Natural killer cell (primary cell): ENCODE measurements around the gene FIGNL2. TPM values are rescaled to one million over a fixed set of nuclear protein-coding genes. Genes with fewer than 3 reads are reported as not detected.

Experiments
- ATAC-seq, 3 donors: fragments of 150-1000 bp in 2 of 3; fragments of 200-7000 bp in 1 of 3; cut with Tn5 transposase; 1 replicate in 1 of 3; 2 replicates in 2 of 3; pipeline ENCODE4 v1.10.0; 2021; ENCODE audit warnings: mild to moderate bottlenecking in 2 of 3, moderate library complexity in 2 of 3
- DNase-seq, 2 donors: peaks; one replicate each; pipeline versions ENCODE4 v3.0.0 to v3.0.0-alpha.2; 2013 to 2021; ENCODE audit warnings: mixed read lengths in 1 of 2
- H3K27ac ChIP-seq: one replicate; pipeline ENCODE4 v1.5.1; 2013; ENCODE audit warnings: mild to moderate bottlenecking, low read length
- H3K27me3 ChIP-seq: one replicate; pipeline ENCODE4 v1.6.1; 2013; ENCODE audit warnings: low read length; ENCODE audit not compliant: control insufficient read depth, insufficient read depth
- H3K36me3 ChIP-seq: one replicate; pipeline ENCODE4 v1.6.1; 2013; ENCODE audit warnings: low read length; ENCODE audit not compliant: control insufficient read depth, insufficient read depth
- H3K4me1 ChIP-seq: one replicate; pipeline ENCODE4 v1.6.1; 2013; ENCODE audit warnings: low read length; ENCODE audit not compliant: control insufficient read depth, insufficient read depth
- H3K4me3 ChIP-seq: one replicate; pipeline ENCODE4 v1.5.1; 2013; ENCODE audit warnings: low read length
- H3K9me3 ChIP-seq: one replicate; pipeline ENCODE4 v1.6.1; 2013; ENCODE audit warnings: low read length; ENCODE audit not compliant: control insufficient read depth, insufficient read depth
- H3K27ac Mint-ChIP-seq, 2 donors: one replicate each; pipeline ENCODE4 v1.8.0; 2022; ENCODE audit warnings: mild to moderate bottlenecking in 2 of 2, mixed read lengths in 2 of 2, moderate library complexity in 1 of 2
- H3K27me3 Mint-ChIP-seq, 2 donors: one replicate each; pipeline ENCODE4 v1.8.0; 2022; ENCODE audit warnings: low read depth in 2 of 2, mixed read lengths in 2 of 2
- H3K36me3 Mint-ChIP-seq: one replicate; pipeline ENCODE4 v1.8.0; 2022; ENCODE audit warnings: mixed read lengths
- H3K4me1 Mint-ChIP-seq, 2 donors: one replicate each; pipeline ENCODE4 v1.8.0; 2022; ENCODE audit warnings: mixed read lengths in 2 of 2
- H3K4me3 Mint-ChIP-seq: one replicate; pipeline ENCODE4 v1.8.0; 2022; ENCODE audit warnings: mild to moderate bottlenecking, moderate library complexity, mixed read lengths
- H3K9me3 Mint-ChIP-seq, 2 donors: one replicate each; pipeline ENCODE4 v1.8.0; 2022; ENCODE audit warnings: mixed read lengths in 2 of 2
- CTCF ChIP-seq: fragments of 200-600 bp; IDR thresholded peaks from one replicate; pipeline ENCODE4 v1.8.0; 2022; ENCODE audit warnings: antibody characterized with exemption
- WGBS: methylation state at CpG from one replicate; pipeline ENCODE4 v1.1.7; 2013; ENCODE audit warnings: missing lambda C conversion rate; ENCODE audit not compliant: insufficient coverage; 5-methylcytosine and 5-hydroxymethylcytosine counted together
- intact Hi-C: fragments of 100-400 bp; cut with micrococcal nuclease; formaldehyde crosslinking; loops from one replicate; pipeline ENCODE4 v1.14.2; 2022
- total RNA-seq, 4 donors: library from RNA; stranded (reverse); fragments of 120-200 nt in 1 of 4; gene quantifications; one replicate each; pipeline versions ENCODE4 v1.2.3 to v1.2.4, GENCODE V29; 2013 to 2022

Gene FIGNL2
- total RNA-seq, 3 donors from 2014 or later (not counting 1 experiment from before 2014, with no cell fraction given) = 1.4 to 1.6 (median 1.5) TPM

GRCh38 chr12:51879102-51879501 lies 30.6 kb upstream of the FIGNL2 start:
- H3K27me3 ChIP-seq = no peaks in the 10 kb centered on the region
- 98% methylated on average over 3 of the region's 3 CpGs for WGBS
- intact Hi-C loops = loop anchor here (5.0 kb wide), 1 partner anchor 457 kb away; the partner anchor contains the start of gene SLC4A8
- no peak for ATAC-seq
- H3K9me3 ChIP-seq = no peaks in the 10 kb centered on the region
- no peak for DNase-seq
- TF ChIP-seq CTCF = no peak
- H3K36me3 ChIP-seq = no peaks in the 10 kb centered on the region
- no peak overlapping the region for H3K4me3 Mint-ChIP-seq
- no peaks in the 10 kb centered on the region for H3K36me3 Mint-ChIP-seq
- H3K4me3 ChIP-seq = no peak overlapping the region
- H3K27ac ChIP-seq = no peak overlapping the region
- H3K4me1 ChIP-seq = no peaks in the 10 kb centered on the region
- H3K4me1 Mint-ChIP-seq = no peaks in the 10 kb centered on the region
- H3K27me3 Mint-ChIP-seq = peaks cover 0 to 6% of the 10 kb centered on the region in 2 donors
- no peak overlapping the region for H3K27ac Mint-ChIP-seq
- no peaks in the 10 kb centered on the region for H3K9me3 Mint-ChIP-seq

GRCh38 chr12:51874486-51874885 lies 26.0 kb upstream of the FIGNL2 start:
- Histone ChIP-seq H3K4me1 (peaks cover 8% of the 10 kb centered on the region), H3K9me3 (no peaks in the 10 kb centered on the region), H3K27me3 (peaks cover 11% of the 10 kb centered on the region), H3K4me3 (no peak overlapping the region), H3K36me3 (no peaks in the 10 kb centered on the region), H3K27ac (no peak overlapping the region)
- no peak for DNase-seq
- TF ChIP-seq CTCF = no peak
- Mint-ChIP-seq H3K36me3 (no peaks in the 10 kb centered on the region), H3K4me3 (no peak overlapping the region), H3K27me3 (peaks cover 27 to 32% of the 10 kb centered on the region in 2 donors), H3K9me3 (no peaks in the 10 kb centered on the region), H3K4me1 (peaks cover 0 to 9% of the 10 kb centered on the region in 2 donors), H3K27ac (no peak overlapping the region)
- no peak for ATAC-seq
- intact Hi-C loops = no loop called here
- 88% methylated on average over 4 of the region's 4 CpGs for WGBS

GRCh38 chr12:51874000-51874399 lies 25.5 kb upstream of the FIGNL2 start:
- H3K4me1 Mint-ChIP-seq = peaks cover 0 to 11% of the 10 kb centered on the region in 2 donors
- no peaks in the 10 kb centered on the region for H3K9me3 Mint-ChIP-seq
- H3K27me3 ChIP-seq = peaks cover 13% of the 10 kb centered on the region
- H3K27me3 Mint-ChIP-seq = peaks cover 28 to 34% of the 10 kb centered on the region in 2 donors
- no peak overlapping the region for H3K4me3 Mint-ChIP-seq
- intact Hi-C loops = no loop called here
- no peak for TF ChIP-seq CTCF
- 85% methylated on average over 5 of the region's 8 CpGs for WGBS
- no peak overlapping the region for H3K27ac Mint-ChIP-seq
- H3K4me1 ChIP-seq = peaks cover 12% of the 10 kb centered on the region
- H3K36me3 Mint-ChIP-seq = no peaks in the 10 kb centered on the region
- no peak overlapping the region for H3K27ac ChIP-seq
- no peak for ATAC-seq
- H3K9me3 ChIP-seq = no peaks in the 10 kb centered on the region
- no peak for DNase-seq
- H3K4me3 ChIP-seq = no peak overlapping the region
- no peaks in the 10 kb centered on the region for H3K36me3 ChIP-seq
